ENCODE results near the gene EMILIN2.

The EMILIN2 gene

DNA sequence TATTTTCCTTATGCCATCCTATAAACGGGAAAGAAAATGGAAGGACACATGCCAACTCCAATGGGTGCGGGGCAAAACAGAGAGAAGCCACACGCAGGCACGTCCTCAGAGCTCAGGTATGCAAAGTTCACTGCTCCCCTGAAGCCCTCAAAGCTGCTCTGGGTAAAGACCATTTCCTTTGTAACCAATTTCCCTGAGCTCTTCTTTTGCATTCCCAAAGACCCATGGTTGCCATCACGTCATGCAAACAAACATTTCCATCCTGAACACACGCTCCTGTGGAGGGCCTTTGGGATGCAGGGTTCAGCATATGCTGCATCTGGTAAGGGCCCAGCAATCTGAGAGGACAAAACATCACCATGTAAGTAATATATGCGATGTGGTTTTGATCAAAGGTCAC lies 69.4 kb downstream of the EMILIN2 start:
- no peak for DNase-seq (ENCODE audit: low read depth)

DNA sequence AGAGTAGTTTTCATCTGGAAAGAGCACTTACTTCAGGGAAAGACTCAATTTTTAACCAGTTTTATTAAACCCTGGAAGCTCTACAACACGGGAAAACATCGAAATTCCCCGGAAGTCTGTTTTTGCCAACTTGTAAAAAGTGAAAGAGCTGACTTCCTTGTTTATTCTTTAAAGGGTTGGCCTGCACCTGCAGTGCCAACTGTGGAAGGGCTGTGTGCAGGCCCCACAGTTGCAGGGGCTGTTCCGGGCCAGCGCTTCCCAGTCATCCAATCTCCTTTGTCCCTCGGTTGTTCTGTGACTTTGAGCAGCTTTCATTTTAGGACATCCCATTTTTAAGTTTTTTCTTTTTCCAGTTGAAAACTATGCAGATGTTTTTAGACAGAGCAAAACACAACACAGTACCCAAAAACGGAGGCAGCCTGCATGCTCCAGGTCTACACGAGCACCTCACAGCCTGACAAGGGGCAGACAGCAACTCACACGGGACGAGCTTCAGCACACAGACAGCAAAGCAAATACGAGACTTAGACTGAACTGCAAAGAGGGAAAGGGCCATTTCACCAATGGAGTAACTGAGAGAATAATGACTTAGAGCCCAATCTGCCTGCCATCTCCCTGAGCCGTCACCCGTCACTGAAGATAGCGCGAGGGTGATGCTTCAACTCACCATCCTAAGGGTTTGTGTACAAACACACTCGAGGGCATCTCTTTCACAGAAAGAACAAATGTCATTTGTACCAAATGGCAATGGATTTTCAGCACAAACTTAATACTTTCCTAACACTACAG lies 70.6 kb downstream of the EMILIN2 start:
- no peak for DNase-seq (ENCODE audit: low read depth)

DNA sequence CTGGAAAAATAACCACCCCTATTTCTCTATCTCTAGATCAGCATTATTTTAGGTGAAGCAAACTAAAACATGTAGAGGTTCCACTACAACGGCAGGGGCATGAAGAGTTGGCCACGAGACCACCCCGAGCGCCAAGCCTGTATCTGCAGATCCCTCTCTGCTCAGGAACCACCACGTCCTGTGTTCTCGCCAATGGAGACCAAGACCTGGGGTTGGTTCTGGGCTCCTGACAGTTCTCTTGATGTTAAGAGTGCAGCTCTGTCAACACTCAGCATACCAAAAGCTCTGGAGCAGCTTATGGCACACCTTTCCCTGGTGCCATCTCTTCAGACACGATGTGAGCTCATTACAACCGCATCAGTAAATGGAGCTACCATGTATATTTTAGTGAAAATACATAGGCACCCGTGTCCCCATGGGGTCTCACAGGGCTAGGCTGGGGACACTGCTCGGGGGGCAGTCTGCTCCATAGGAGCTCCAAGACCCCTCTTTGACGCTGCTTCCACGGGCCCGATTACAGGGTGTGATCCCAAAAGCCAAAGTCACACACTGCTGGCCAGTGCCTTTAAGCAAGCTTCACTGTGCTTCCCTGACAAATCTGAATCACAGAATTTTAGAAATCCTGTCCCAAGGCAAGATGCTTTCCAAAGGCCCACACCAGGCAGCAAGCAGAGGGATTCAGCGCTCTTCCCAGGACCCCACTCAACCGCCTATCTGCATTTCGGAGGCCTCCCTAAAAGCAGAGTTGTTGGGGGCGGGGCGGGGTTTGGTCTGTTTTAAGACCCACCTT lies 72.2 kb downstream of the EMILIN2 start:
- DNase-seq (ENCODE audit: low read depth), result no peak

DNA sequence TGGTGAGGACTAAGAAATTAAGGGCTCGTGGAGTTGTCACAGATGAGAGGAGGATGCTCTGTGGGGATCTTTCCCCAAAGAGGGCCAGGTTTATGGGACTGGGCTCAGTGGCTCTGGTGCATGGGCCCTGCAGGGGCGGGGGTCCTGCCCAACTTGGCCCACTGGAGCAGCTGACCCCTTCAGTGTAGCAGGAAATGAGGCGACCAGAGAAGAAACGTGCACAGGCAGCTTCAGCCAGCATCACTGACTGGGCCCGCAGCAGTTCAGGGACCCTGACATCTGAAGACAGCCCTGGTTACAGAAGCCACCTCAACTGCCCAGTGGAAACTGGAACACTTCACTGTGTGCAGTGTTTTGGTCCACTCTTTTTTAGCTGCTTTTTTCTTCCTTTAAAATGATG lies 72.8 kb downstream of the EMILIN2 start:
- DNase-seq (ENCODE audit: low read depth), result no peak

DNA sequence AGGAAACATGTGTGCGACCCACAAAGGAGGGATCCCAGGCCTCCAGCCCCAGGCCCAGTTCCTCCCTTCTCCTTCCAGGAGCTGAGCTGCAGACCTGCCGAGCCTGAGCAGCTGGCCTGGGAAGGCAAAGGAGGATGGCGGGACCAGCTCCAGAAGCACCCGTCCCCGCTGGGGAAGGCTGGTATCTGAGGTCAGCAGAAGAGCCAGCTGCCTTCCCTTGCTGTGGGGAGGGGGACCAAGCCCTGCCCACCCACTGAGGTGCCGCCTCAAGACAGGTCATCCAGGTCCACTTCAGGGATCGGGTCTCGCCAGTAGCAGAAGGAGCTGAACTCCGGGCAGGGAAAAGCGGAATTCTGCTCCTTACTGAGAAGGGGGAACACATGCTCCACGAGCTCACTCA lies 73.2 kb downstream of the EMILIN2 start:
- DNase-seq (ENCODE audit: low read depth), result no peak

DNA sequence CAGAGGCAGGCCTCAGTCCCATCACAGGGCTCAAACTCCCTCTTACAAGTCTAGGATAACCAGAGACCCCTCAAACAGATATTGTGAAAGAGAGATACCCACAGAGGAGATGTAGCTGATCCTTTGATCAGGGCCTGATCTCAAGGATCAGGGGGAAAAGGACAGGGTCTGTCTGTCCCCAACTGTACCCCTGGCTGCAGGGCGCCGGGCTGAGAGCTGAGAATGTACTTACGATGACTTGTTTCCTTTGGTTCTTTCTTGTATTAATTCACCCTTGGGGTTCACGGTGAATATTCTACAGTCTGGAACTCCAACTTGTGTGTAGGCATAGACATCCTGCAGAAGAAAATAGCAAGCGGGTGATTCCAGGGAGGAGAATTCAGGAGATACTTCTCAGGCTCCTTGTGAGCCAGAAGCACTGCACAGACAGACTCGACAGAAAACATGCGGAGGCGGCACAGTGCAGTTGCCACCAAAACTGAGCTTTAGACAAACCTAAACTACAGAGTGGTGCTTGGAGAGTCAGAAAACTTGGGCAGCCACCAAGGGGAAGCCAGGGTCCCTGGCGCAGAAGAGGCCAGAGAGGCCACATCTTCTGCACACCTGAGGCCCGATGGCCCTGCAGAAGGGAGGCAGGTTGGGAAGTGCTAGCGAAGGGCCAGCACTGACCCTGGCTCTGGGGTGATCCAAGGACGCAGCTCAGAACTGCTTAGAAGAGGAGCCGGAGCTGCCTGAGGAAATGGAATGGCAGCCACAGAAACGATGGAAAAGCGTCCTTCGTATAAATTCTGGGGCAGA lies 73.9 kb downstream of the EMILIN2 start:
- DNase-seq (ENCODE audit: low read depth), result no peak

DNA sequence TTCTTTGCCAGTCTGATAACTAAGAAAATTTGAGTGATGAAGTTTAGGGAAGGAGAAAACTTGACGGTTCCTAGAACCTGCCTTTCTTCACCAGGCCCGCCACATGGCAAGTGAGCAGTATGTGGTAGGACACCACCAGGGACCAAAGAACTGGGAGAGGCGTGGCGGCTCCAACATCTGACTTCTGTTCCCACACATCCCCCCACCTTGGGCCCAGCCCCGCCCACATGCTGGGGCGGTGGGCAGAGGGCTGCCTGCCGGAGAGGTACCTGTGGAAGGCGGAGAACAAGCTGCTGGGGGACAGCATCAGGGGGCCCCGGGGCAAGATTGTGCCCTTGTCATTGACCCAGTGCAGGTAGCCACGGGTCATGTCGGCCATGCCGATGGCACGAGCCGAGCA lies 75.0 kb downstream of the EMILIN2 start:
- DNase-seq (ENCODE audit: low read depth), result no peak

DNA sequence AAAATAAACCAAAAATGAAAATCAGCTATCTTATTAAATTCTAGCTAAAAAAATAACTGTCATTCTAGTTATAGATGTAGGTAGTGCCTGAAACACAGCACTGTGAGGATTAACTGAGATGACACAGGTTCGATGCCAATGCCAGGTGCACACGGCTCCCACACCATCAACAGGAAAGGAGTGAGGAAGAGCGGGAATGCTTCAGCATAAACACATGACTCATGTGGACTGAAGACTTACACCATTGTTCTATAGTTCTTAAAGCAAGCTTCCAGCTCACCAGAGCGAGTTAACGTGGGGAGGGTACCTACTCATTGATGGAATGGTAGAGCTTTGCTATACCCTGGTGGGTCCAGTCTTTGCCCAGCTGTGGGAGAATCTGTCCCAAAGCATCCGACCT lies 76.7 kb downstream of the EMILIN2 start:
- no peak for DNase-seq (ENCODE audit: low read depth)

DNA sequence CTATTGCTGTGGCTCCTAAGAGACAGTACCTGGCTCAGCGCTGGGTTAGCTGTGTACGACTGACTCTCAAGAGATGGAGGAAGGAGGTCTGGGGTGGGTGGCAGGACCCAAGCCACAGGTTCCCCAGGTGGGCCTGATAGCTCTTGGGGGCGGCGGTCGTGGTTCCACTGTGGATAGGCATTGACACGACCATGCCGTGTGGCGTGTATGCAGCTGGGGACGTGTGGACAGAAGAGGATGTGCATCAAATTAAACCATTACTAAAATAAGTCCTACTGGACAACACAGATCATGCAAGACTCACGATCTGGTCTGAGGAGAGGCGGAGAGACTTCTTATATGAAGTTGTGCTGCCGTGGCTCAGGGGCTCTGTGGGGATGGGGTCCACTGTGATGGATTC lies 78.1 kb downstream of the EMILIN2 start:
- DNase-seq (ENCODE audit: low read depth), result no peak

DNA sequence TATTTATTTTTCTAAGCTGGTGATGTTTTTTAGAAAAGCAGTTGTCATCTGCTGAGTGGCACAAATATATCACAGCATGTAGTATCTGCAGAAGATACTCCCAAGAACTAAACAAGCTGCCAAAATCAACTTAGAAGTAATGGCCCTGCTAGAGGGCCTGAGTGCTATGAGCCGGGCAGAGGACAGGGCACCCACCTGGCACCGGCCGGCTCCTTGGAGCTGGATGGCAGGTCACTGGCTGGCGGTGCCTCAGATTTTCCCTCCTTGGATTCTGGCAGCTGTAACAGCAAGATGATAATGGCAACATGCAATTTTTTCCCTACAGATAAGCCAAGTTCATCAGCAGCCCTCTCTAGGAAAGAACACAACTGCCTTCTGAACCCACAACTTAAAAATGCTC lies 79.7 kb downstream of the EMILIN2 start:
- no peak for DNase-seq (ENCODE audit: low read depth)

DNA sequence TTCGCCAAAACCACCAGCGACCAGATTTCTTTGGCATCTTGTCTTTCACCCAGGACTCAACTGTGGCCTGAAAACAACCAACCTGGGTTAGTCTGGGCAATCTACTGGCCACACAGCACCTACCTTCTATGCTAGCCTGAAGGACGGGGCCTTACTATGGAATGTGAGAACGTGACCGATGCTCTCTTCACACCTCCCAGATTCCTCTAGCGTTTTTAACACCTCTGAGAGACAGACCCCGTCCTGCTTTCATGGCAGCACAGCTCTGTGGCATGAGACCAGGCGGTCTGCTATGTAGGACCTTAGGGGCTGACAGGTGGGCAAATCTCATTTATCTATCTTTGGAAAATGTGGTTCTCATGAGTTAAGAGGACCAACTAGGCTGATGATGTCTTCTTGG lies 80.9 kb downstream of the EMILIN2 start:
- DNase-seq (ENCODE audit: low read depth), result no peak

DNA sequence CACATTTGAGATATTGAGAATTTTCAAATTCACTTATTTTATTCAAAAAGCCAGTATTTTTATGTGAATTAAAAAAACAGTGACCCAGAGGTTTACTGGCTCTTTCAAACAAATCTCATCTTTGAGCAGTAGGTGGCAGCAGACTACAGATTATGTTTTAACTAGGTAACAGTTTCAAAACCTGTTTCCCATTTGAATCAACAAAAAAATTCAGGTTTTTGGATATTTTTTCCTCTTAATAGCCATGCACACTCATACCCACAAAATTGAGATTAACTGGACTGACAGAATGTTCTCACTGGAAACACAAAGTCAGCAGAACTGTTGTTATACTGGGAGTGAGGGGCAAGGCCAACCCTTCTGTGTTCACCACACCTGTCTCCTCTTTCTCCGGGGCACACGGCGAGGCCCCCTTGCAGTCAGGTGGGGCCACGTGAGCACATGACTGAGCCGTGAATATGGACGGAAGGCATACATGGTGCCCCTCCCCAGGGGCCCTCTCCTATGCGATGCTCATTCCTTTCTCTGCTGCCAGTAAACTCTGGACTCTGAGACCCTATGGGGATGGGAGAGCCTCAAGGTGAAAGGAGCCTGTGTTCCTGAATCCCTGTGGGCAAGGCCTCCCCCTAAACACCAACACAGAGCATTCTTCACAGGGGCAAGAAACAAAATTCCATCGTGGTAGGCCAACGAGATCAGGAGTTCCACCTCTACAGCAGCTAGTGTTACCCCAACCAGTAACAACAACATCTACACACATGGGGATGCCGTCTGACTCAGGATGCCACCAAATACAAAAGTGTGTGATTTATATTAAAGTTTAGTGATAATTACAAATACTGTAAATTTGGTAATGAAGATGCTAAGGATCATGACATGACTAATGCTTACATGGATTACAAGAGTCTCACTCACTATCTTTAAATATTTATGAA lies 85.7 kb downstream of the EMILIN2 start:
- peak; percentile 52 for DNase-seq (ENCODE audit: low read depth)

DNA sequence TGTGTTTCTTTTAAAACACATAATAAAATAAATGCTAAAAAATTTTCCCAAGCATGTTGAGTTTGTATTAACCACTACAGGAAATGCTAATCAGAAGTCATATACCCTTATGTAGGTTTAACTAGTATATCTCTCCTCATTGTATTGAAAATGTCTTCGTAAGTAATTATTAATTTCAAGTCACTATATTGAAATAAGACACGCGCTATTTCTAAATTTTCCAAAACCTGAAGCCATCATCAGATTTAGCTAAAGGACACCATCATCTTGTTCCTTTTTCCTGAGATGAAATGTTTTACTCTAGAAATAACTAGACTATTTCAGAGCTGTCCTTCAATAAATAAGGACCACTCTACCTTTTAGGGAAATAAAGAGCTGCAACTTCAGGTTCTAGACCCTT lies 87.2 kb downstream of the EMILIN2 start:
- DNase-seq (ENCODE audit: low read depth), result no peak

DNA sequence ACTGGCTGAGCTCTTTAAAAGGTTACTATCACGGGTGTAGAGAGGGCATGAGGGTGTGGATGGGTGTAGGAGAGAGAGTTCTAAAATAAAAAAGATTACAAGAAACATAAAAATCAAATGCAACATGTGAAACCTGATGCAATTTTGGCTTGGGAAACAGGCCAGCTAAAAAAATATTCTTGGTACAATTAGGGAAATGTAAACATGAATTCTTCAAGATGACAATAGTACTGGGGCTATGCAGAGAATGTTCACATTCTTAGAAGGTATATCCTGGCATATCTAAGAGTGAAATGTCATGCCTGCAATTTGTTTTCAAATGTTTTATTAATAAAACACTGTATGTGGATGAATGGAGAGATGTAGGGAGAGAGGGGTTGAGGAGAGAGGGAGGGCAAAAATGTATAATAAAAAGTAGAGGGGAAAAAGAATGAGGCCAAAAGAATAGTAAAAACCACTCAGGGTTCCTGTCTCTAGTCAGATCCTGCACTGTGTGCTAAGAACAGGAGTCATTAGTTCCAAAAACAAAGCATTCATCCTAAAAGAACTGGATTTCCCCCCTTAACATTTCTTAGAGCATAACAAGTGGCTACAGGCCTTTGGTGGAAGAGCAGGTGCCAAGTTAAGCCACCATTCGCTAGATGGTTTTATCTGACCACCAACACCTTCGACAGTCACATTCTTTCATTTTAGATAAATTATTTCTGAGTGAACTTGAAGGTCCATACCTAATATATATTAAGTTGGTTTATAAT lies 88.8 kb downstream of the EMILIN2 start:
- DNase-seq (ENCODE audit: low read depth), result peak; percentile 74

DNA sequence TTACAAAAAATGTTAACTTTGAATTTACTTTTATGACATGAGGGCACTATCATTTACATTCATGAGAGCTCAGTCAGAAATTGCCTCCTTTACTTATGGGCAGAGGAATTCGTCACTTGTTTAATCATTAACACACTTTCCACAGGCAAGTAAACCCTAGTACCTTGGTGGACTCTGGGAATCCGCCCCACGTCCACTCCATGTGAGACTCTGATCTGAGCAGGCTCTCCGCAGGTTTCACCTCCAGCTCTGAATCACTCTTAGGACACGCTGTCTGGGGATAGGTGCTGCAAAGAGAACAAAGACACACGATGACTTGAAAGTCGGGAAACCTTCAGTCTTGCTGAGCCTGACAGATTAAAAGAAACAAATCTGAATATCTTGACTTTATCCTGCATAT lies 92.5 kb downstream of the EMILIN2 start:
- DNase-seq (ENCODE audit: low read depth), result no peak

DNA sequence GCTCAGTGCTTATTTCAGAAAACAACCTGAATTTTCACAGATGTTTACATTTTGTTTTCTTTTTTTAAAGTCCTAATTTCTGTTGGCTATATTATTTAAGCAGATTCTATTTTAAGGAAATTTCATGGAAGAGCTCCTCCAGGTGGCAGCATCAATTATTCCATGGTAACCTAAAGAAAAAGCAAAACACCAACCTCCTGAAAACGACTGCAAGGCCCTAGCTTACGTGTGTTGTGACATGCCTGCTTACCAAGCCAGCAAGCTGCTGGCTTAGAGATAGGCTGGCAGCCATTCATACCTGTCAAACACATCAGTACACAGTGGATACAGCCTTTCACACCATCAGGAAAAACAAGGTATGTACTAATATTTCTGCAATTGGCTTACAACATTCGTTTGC lies 101.2 kb downstream of the EMILIN2 start:
- peak; percentile 58 for DNase-seq (ENCODE audit: low read depth)

DNA sequence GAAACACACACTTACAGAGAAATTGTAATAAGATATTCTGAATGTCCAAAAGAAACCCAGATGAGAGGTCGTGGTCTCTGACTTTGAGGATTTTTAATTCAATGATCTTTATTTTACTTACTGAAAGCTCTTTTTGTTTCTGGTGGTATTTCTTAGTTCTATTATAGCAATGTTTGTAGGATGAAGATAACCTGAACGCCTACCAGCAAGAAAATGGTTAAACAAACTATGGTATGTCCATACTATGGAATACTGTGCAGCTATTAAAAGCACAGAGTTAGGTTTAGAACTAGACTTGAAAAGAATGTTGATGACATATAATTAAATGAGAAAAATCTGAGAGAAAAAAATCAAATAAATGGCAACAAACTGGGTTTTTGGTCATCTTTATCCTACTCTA lies 105.8 kb downstream of the EMILIN2 start:
- no peak for DNase-seq (ENCODE audit: low read depth)

DNA sequence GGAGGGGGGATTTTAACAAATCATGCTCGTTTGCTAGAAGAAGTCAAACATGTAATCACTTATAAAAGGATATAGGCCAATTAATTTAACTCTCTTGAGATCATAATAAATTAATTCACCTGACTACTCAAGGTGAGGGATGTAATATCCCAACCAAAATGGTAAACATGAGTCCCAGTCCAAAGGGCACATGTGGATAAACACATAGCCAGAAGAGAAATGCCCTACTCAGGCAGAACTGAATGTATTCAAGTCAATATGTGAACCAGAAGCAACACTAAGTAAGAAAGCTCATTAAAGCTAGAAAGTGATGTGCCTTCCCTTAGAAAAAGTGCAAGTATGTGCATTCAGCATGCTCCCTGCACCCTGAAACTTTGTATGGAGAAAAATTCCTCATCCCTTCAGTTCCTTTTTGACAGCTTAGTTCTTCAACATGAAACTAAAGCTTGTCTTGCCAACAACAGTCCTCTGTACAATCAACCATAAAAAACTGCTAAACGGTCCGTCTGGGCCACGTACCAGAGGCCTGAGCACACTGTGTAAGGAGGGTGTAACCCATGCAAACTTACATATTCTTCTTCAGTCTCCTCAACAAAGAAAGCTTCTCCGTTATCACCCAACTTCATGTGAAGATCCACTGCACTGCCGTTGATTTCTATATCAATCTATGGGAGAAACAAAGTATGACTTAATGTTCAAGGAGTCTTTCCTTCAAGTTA lies 107.3 kb downstream of the EMILIN2 start:
- no peak for DNase-seq (ENCODE audit: low read depth)

DNA sequence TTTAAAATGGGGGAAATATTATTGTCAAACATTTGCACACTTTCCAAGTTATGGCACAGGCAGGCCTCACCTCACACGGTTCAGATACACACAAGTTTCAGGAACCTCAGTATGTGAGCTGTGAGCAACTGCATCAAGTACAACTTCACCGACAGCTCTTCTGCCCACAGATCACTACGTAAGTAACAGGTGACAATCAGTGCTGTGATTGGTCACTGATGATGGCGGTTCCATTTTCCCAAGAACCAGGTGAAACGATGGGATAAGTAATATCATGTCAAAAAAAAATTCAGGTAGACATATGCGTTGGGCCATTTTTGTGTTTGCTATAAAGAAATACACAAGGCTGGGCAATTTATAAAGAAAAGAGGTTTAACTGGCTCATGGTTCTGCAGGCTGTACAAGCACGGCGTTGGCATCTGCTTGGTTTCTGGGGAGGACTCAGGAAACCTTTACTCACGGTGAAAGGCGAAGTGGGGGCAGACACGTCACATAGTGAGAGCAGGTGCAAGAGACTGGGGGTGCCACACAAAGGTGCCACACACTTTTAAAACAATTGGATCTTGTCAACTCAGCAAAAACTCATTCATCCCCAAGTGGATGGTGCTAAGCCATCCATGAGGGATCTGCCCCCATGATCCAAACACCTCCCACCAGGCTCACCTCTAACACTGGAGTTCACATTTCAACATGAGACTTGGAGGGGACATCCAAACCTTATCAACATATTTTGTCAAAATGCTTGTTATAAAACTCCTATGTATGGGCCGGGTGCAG lies 108.3 kb downstream of the EMILIN2 start:
- no peak for DNase-seq (ENCODE audit: low read depth)
